Measurements from ENCODE around the gene DUSP3.

Gene DUSP3

GRCh38 chr17:43778337-43779144, at the start of gene DUSP3:
Gene DUSP3, minus strand, starts transcription at chr17:43778977. Its CDS starts 53 bp downstream, at chr17:43778924.
- TF ChIP-seq CTCF (IDR thresholded peaks at IDR 0.05; ENCODE audit: poor library complexity, severe bottlenecking) = no peak
- DNase-seq (ENCODE audit: low spot score) (peak; percentile 94), ATAC-seq (ENCODE audit: low read depth) (peak; percentile 92)
- H3K27me3 ChIP-seq (ENCODE audit: insufficient read depth, poor library complexity, severe bottlenecking) = no peaks in the 10 kb centered on the region
- peak within 1 kb of the TSS; percentile 66 for H3K27ac ChIP-seq (ENCODE audit: poor library complexity, severe bottlenecking)
- H3K9me3 ChIP-seq (ENCODE audit: severe bottlenecking) = no peaks in the 10 kb centered on the region
- H3K4me1 ChIP-seq (ENCODE audit: insufficient read depth, poor library complexity, severe bottlenecking) = peaks cover 4% of the 10 kb centered on the region
- peaks cover 39% of the 10 kb centered on the region for H3K36me3 ChIP-seq (ENCODE audit: low read depth)
- H3K4me3 ChIP-seq (ENCODE audit: severe bottlenecking) = peak within 1 kb of the TSS; percentile 94

- Histone ChIP-seq H3K4me1 (ENCODE audit: insufficient read depth, poor library complexity, severe bottlenecking) (peaks cover 4% of the 10 kb centered on the region), H3K36me3 (ENCODE audit: low read depth) (peaks cover 75% of the 10 kb centered on the region), H3K27me3 (ENCODE audit: insufficient read depth, poor library complexity, severe bottlenecking) (no peaks in the 10 kb centered on the region), H3K27ac (ENCODE audit: poor library complexity, severe bottlenecking) (no peak overlapping the region), H3K4me3 (ENCODE audit: severe bottlenecking) (no peak overlapping the region), H3K9me3 (ENCODE audit: severe bottlenecking) (no peaks in the 10 kb centered on the region)
- no peak for DNase-seq (ENCODE audit: low spot score)
- TF ChIP-seq CTCF (IDR thresholded peaks at IDR 0.05; ENCODE audit: poor library complexity, severe bottlenecking) = no peak
- no peak for ATAC-seq (ENCODE audit: low read depth)
Observed at GRCh38 chr17:43827596-43827995, 48.8 kb upstream of the DUSP3 start.

GRCh38 chr17:43826206-43826605, 47.4 kb upstream of the DUSP3 start:
- Histone ChIP-seq H3K9me3 (ENCODE audit: severe bottlenecking) (no peaks in the 10 kb centered on the region), H3K27ac (ENCODE audit: poor library complexity, severe bottlenecking) (no peak overlapping the region), H3K4me3 (ENCODE audit: severe bottlenecking) (no peak overlapping the region), H3K4me1 (ENCODE audit: insufficient read depth, poor library complexity, severe bottlenecking) (no peaks in the 10 kb centered on the region), H3K36me3 (ENCODE audit: low read depth) (peaks cover 73% of the 10 kb centered on the region), H3K27me3 (ENCODE audit: insufficient read depth, poor library complexity, severe bottlenecking) (no peaks in the 10 kb centered on the region)
- no peak for TF ChIP-seq CTCF (IDR thresholded peaks at IDR 0.05; ENCODE audit: poor library complexity, severe bottlenecking)
- ATAC-seq (ENCODE audit: low read depth) (no peak), DNase-seq (ENCODE audit: low spot score) (no peak)

GRCh38 chr17:43825567-43825966, 46.8 kb upstream of the DUSP3 start:
- TF ChIP-seq CTCF (IDR thresholded peaks at IDR 0.05; ENCODE audit: poor library complexity, severe bottlenecking) = no peak
- Histone ChIP-seq H3K4me1 (ENCODE audit: insufficient read depth, poor library complexity, severe bottlenecking) (no peaks in the 10 kb centered on the region), H3K36me3 (ENCODE audit: low read depth) (peaks cover 66% of the 10 kb centered on the region), H3K9me3 (ENCODE audit: severe bottlenecking) (no peaks in the 10 kb centered on the region), H3K27ac (ENCODE audit: poor library complexity, severe bottlenecking) (no peak overlapping the region), H3K4me3 (ENCODE audit: severe bottlenecking) (no peak overlapping the region), H3K27me3 (ENCODE audit: insufficient read depth, poor library complexity, severe bottlenecking) (no peaks in the 10 kb centered on the region)
- ATAC-seq (ENCODE audit: low read depth) (no peak), DNase-seq (ENCODE audit: low spot score) (no peak)

Data from RWPE2 (cell line).